HG03442 (cell line): ENCODE results near the gene TANGO2.

ENCODE experiments used
- ATAC-seq: cut with Tn5 transposase; IDR thresholded peaks from one replicate; pipeline ENCODE4 v1.9.1; 2021; ENCODE audit warnings: mild to moderate bottlenecking, moderate library complexity; ENCODE audit not compliant: unreplicated experiment

The TANGO2 gene

GRCh38 chr22:19982991-19983578, 37.8 kb upstream of the TANGO2 start:
- no peak for ATAC-seq

- no peak for ATAC-seq
Measured at GRCh38 chr22:19983741-19984140, 37.2 kb upstream of the TANGO2 start.

- ATAC-seq, result no peak
Measured at GRCh38 chr22:19984201-19984753, 36.6 kb upstream of the TANGO2 start.

GRCh38 chr22:19984851-19985811, 35.8 kb upstream of the TANGO2 start:
- no peak for ATAC-seq

GRCh38 chr22:19986011-19986409, 34.9 kb upstream of the TANGO2 start:
- no peak for ATAC-seq

GRCh38 chr22:19986410-19987341, 34.2 kb upstream of the TANGO2 start:
- ATAC-seq, result peak; percentile 62

- no peak for ATAC-seq
Measured at GRCh38 chr22:19987394-19988306, 33.3 kb upstream of the TANGO2 start.

GRCh38 chr22:19988331-19988808, 32.5 kb upstream of the TANGO2 start:
- ATAC-seq, result no peak

GRCh38 chr22:19988965-19989724, 31.8 kb upstream of the TANGO2 start:
- ATAC-seq, result no peak

- no peak for ATAC-seq
Measured at GRCh38 chr22:19989725-19990067, 31.2 kb upstream of the TANGO2 start.

GRCh38 chr22:19990188-19990587, 30.7 kb upstream of the TANGO2 start:
- ATAC-seq, result no peak

GRCh38 chr22:19990609-19991394, 30.1 kb upstream of the TANGO2 start:
- ATAC-seq, result no peak

GRCh38 chr22:19991395-19991644, 29.6 kb upstream of the TANGO2 start:
- no peak for ATAC-seq

GRCh38 chr22:19991645-19992451, 29.1 kb upstream of the TANGO2 start:
- ATAC-seq, result no peak

- ATAC-seq, result no peak
Measured at GRCh38 chr22:19992481-19992911, 28.4 kb upstream of the TANGO2 start.

GRCh38 chr22:19992921-19993355, 28.0 kb upstream of the TANGO2 start:
- ATAC-seq, result no peak

- ATAC-seq, result no peak
Measured at GRCh38 chr22:19993926-19994325, 27.0 kb upstream of the TANGO2 start.
